ENCODE results near the gene KCNJ9. TPM values are rescaled to one million over a fixed set of nuclear protein-coding genes. Genes with fewer than 3 reads are reported as not detected.
A peak's percentile ranks its signal among the peaks of the same experiment; 100 is the strongest.

Gene KCNJ9
- total and polyA plus RNA-seq, 2 donors (not counting 1 experiment from before 2014, with no cell fraction given): not detected

DNA sequence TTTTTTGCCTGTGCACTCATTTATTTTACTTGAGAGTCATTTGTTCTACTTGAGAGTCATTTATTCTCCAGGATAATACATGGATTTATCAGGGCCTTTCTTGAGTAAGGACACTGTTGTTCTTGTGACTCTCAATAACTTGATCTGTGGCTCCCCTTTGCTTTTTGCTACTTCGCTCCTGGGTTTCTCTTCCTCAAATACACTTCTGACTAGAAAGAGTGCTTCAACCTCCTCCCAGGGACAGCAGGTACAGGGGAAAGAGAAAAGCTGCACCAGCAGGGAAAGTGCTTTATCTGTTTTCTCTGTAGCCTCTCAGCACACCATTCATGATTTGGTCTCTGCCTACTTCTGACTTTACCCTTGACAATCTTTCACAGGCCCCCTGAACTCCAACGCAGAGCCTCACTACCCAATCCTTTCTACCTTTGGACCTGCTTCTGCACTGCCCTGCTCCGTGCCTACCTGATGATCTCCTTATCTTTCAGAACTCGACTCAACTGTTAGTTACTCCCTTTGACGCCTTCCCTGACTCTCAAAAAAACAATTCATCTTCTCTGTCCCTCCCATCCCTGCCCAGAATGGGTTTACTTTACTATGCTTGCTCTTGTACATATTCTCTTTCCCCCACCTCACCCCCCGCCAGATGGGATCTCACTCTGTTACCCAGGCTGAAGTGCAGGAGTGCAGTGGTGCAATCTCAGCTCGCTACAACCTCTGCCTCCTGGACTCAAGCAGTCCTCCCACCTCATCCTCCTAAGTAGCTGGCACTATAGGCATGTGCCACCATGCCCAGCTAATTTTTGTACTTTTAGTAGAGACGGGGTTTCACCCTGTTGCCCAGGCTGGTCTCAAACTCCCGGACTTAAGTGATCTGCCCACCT is 34.0 kb upstream of the KCNJ9 start:
- no peak for TF ChIP-seq EZH2 (IDR thresholded peaks at IDR 0.05; ENCODE audit: borderline replicate concordance, insufficient read depth, low read depth, low read length, poor library complexity, severe bottlenecking)
- TF ChIP-seq, protein P1, sequence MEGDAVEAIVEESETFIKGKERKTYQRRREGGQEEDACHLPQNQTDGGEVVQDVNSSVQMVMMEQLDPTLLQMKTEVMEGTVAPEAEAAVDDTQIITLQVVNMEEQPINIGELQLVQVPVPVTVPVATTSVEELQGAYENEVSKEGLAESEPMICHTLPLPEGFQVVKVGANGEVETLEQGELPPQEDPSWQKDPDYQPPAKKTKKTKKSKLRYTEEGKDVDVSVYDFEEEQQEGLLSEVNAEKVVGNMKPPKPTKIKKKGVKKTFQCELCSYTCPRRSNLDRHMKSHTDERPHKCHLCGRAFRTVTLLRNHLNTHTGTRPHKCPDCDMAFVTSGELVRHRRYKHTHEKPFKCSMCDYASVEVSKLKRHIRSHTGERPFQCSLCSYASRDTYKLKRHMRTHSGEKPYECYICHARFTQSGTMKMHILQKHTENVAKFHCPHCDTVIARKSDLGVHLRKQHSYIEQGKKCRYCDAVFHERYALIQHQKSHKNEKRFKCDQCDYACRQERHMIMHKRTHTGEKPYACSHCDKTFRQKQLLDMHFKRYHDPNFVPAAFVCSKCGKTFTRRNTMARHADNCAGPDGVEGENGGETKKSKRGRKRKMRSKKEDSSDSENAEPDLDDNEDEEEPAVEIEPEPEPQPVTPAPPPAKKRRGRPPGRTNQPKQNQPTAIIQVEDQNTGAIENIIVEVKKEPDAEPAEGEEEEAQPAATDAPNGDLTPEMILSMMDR (IDR thresholded peaks at IDR 0.05): no peak
- POLR2A ChIA-PET: no interaction called here
- ATAC-seq (ENCODE audit: low read depth) (peak; percentile 48), DNase-seq (peak; percentile 61)
- H3K79me2 ChIP-seq (ENCODE audit: control insufficient read depth, insufficient read depth, low read length): no peaks in the 10 kb centered on the region
- intact Hi-C loops (cut with micrococcal nuclease): loop anchor here (2.0 kb wide), 2 partner anchors 17 to 23 kb away; partner anchors contain the start of genes KCNJ10 and PIGM
- H3K4me1 ChIP-seq (ENCODE audit: control insufficient read depth in 2 of 2, insufficient read depth in 2 of 2, low read length in 2 of 2): peaks cover 11 to 12% of the 10 kb centered on the region in 2 donors
- WGBS (ENCODE audit: insufficient coverage): 83% methylated on average over 8 of the region's 9 CpGs
- no peaks in the 10 kb centered on the region for H3K9me3 ChIP-seq (ENCODE audit: control extremely low read depth in 1 of 3, control insufficient read depth in 2 of 3, insufficient read depth in 1 of 3, low read length in 2 of 3)
- H3K27ac ChIP-seq (ENCODE audit: low read length in 2 of 2): no peak overlapping the region
- Mint-ChIP-seq H3K4me1 (peaks cover 12% of the 10 kb centered on the region), H3K27me3 (peaks cover 28% of the 10 kb centered on the region), H3K27ac (peak overlapping the region; percentile 17), H3K4me3 (peak overlapping the region; percentile 91), H3K9me3 (ENCODE audit: insufficient read depth) (no peaks in the 10 kb centered on the region)
- H4K20me1 ChIP-seq (ENCODE audit: control insufficient read depth, insufficient read depth, low read length, poor library complexity, severe bottlenecking): no peaks in the 10 kb centered on the region
- H3K4me3 ChIP-seq (ENCODE audit: control extremely low read depth in 1 of 5, extremely low read depth in 1 of 5, insufficient read depth in 1 of 5, low read depth in 2 of 5, low read length in 4 of 5): peak overlapping the region in 4 of 5 experiments; percentile 26 to 57 (median 53)
- H3K36me3 ChIP-seq (replicated peaks in 1 of 2; ENCODE audit: control extremely low read depth in 1 of 2, control insufficient read depth in 1 of 2, extremely low read depth in 1 of 2, insufficient read depth in 2 of 2, low read length in 1 of 2): no peaks in the 10 kb centered on the region
- peaks cover 0 to 15% (median 11%) of the 10 kb centered on the region in 4 experiments for H3K27me3 ChIP-seq (replicated peaks in 1 of 4; ENCODE audit: control extremely low read depth in 1 of 4, control insufficient read depth in 3 of 4, insufficient read depth in 4 of 4, low read length in 3 of 4)
- CTCF ChIA-PET: interaction anchor here (0.7 to 5.5 kb wide), 19 partner anchors 8 to 332 kb away, joined by 3 to 112 read pairs (median 6); partner anchors contain the start of genes IGSF8, KCNJ10, KCNJ9 and PIGM
- peak overlapping the region; percentile 72 for H2AFZ ChIP-seq (ENCODE audit: insufficient read depth, low read depth, low read length, poor library complexity, severe bottlenecking)
- H3K4me2 ChIP-seq (replicated peaks; ENCODE audit: low read depth, low read length, poor library complexity, severe bottlenecking): peak overlapping the region; percentile 75
- H3K9ac ChIP-seq (ENCODE audit: low read length): peak overlapping the region; percentile 51

DNA sequence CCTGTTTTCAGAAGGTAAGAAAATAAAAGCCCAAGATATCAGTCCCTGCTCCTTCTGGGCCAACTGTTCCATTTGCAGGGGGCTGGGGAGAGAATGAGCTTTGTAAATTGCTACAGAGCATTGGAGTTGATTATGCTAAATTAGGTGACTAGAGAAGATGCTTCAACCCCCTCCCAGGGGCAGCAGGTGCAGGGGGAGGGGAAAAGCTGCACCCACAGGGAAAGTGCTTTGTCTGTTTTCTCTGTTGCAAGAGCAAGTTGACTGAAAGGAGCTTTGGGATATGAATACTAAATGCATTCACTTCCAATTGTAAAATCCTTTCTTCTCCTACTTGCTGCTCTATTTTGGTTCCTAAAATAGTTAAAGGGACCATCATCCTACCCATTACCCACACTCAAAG is 33.0 kb upstream of the KCNJ9 start:
- no peak overlapping the region for H3K4me3 ChIP-seq (ENCODE audit: control extremely low read depth in 1 of 5, extremely low read depth in 1 of 5, insufficient read depth in 1 of 5, low read depth in 2 of 5, low read length in 4 of 5)
- intact Hi-C loops (cut with micrococcal nuclease): no loop called here
- Mint-ChIP-seq H3K4me1 (peaks cover 12% of the 10 kb centered on the region), H3K9me3 (ENCODE audit: insufficient read depth) (no peaks in the 10 kb centered on the region), H3K4me3 (no peak overlapping the region), H3K27ac (no peak overlapping the region), H3K27me3 (peaks cover 33% of the 10 kb centered on the region)
- H3K9me3 ChIP-seq (ENCODE audit: control extremely low read depth in 1 of 3, control insufficient read depth in 2 of 3, insufficient read depth in 1 of 3, low read length in 2 of 3): no peaks in the 10 kb centered on the region
- peaks cover 11 to 12% of the 10 kb centered on the region in 2 donors for H3K4me1 ChIP-seq (ENCODE audit: control insufficient read depth in 2 of 2, insufficient read depth in 2 of 2, low read length in 2 of 2)
- no peak for DNase-seq
- POLR2A ChIA-PET: no interaction called here
- no peak overlapping the region for H3K27ac ChIP-seq (ENCODE audit: low read length in 2 of 2)
- TF ChIP-seq, protein P1 (IDR thresholded peaks at IDR 0.05): no peak
- TF ChIP-seq EZH2 (IDR thresholded peaks at IDR 0.05; ENCODE audit: borderline replicate concordance, insufficient read depth, low read depth, low read length, poor library complexity, severe bottlenecking): no peak
- no peak overlapping the region for H3K9ac ChIP-seq (ENCODE audit: low read length)
- ATAC-seq (ENCODE audit: low read depth): no peak
- H3K27me3 ChIP-seq (replicated peaks in 1 of 4; ENCODE audit: control extremely low read depth in 1 of 4, control insufficient read depth in 3 of 4, insufficient read depth in 4 of 4, low read length in 3 of 4): peaks cover 0 to 24% (median 16%) of the 10 kb centered on the region in 4 experiments
- H3K4me2 ChIP-seq (replicated peaks; ENCODE audit: low read depth, low read length, poor library complexity, severe bottlenecking): no peak overlapping the region
- H2AFZ ChIP-seq (ENCODE audit: insufficient read depth, low read depth, low read length, poor library complexity, severe bottlenecking): no peak overlapping the region
- CTCF ChIA-PET: interaction anchor here (1.4 to 5.5 kb wide), 3 partner anchors 30 to 204 kb away, joined by 4 to 112 read pairs (median 6); partner anchors contain the start of gene KCNJ9
- H3K79me2 ChIP-seq (ENCODE audit: control insufficient read depth, insufficient read depth, low read length): no peaks in the 10 kb centered on the region
- no peaks in the 10 kb centered on the region for H4K20me1 ChIP-seq (ENCODE audit: control insufficient read depth, insufficient read depth, low read length, poor library complexity, severe bottlenecking)
- H3K36me3 ChIP-seq (replicated peaks in 1 of 2; ENCODE audit: control extremely low read depth in 1 of 2, control insufficient read depth in 1 of 2, extremely low read depth in 1 of 2, insufficient read depth in 2 of 2, low read length in 1 of 2): no peaks in the 10 kb centered on the region
